HG03558 (cell line): Measurements from ENCODE around the gene ZC3H10.

Source experiments
- ATAC-seq: cut with Tn5 transposase; IDR thresholded peaks from one replicate; pipeline ENCODE4 v1.9.1; 2021; ENCODE audit warnings: moderate number of reproducible peaks; ENCODE audit not compliant: unreplicated experiment; ENCODE audit errors: extremely low read depth

Gene ZC3H10

GRCh38 chr12:56126732-56127239 is 8.7 kb downstream of the ZC3H10 start:
- no peak for ATAC-seq

GRCh38 chr12:56127485-56127887 is 9.4 kb downstream of the ZC3H10 start:
- no peak for ATAC-seq

GRCh38 chr12:56127888-56128669 is 10.0 kb downstream of the ZC3H10 start, which contains the start of gene ESYT1:
Gene ESYT1, plus strand, starts transcription at chr12:56128267. Its CDS starts 53 bp downstream, at chr12:56128320.
- peak; percentile 56 for ATAC-seq

GRCh38 chr12:56128670-56129205 is 10.7 kb downstream of the ZC3H10 start:
- ATAC-seq: no peak

- no peak for ATAC-seq
Measured at GRCh38 chr12:56129206-56129941, 11.3 kb downstream of the ZC3H10 start.

- no peak for ATAC-seq
Measured at GRCh38 chr12:56129942-56130495, 12.0 kb downstream of the ZC3H10 start.

- ATAC-seq: no peak
Measured at GRCh38 chr12:56130876-56131275, 12.8 kb downstream of the ZC3H10 start.

- ATAC-seq: no peak
Measured at GRCh38 chr12:56134897-56135296, 16.8 kb downstream of the ZC3H10 start.

- no peak for ATAC-seq
Measured at GRCh38 chr12:56137853-56138571, 19.9 kb downstream of the ZC3H10 start.

GRCh38 chr12:56141946-56142784 is 24.1 kb downstream of the ZC3H10 start:
- ATAC-seq: no peak

GRCh38 chr12:56143217-56143616 is 25.2 kb downstream of the ZC3H10 start:
- no peak for ATAC-seq

- no peak for ATAC-seq
Measured at GRCh38 chr12:56143870-56144269, 25.8 kb downstream of the ZC3H10 start.

GRCh38 chr12:56145217-56145616 is 27.2 kb downstream of the ZC3H10 start:
- no peak for ATAC-seq

GRCh38 chr12:56146492-56147460 is 28.7 kb downstream of the ZC3H10 start:
- no peak for ATAC-seq

GRCh38 chr12:56150563-56150962 is 32.5 kb downstream of the ZC3H10 start:
- ATAC-seq: no peak

GRCh38 chr12:56151672-56152131 is 33.6 kb downstream of the ZC3H10 start:
- no peak for ATAC-seq

GRCh38 chr12:56152132-56152755 is 34.2 kb downstream of the ZC3H10 start, which contains the start of gene MYL6B:
Gene MYL6B, plus strand, starts transcription at chr12:56152587. Its CDS starts 1,332 bp downstream, at chr12:56153919.
- ATAC-seq: peak; percentile 80
